Superior temporal gyrus (tissue), 1 donor: ENCODE data around the gene AGAP3.

Experiments used
- DNase-seq: peaks from one replicate; pipeline ENCODE4 v3.0.0-alpha.2; 2016; ENCODE audit errors: extremely low spot score

AGAP3 gene

DNA sequence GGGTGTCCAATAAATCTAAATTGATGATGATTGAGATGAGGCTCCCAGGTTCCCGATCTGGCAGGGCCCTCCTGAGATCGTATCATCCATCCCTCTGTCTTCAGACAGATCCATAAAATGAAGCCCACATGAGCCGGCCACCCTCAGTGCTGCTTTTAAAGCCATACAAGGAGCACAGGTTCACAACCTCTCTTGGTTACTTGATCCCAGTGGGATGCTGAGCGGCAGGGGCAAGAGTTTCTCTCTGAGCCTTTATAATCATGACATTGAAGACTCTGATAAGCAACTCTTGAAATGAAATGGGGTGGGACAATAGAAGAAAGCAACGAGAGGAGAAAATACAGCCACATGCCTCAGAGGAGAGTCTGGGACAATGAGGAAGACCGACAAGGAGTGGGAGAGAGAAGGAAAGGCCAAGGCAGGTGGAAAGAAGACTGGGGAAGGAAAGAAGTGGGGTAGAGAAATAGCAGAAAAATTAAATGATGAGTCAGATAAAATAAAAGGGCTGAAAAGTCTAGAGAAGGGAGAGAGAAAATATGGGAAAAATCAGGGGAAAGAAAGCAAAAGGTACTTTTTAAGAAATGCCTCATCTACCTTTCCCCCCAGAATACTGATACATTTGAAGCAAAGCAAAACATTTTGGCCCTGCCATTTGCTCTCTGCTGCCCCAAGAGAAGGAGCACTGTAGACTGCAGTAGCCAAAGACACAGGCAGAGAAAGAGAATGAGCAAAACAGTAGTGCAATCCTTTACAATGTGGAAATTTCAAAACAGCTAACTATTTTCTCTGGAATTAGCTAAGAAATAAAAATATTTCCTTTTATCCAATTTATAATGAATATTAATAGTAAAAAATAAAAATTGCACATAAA is 66.6 kb downstream of the AGAP3 start:
- DNase-seq = no peak

DNA sequence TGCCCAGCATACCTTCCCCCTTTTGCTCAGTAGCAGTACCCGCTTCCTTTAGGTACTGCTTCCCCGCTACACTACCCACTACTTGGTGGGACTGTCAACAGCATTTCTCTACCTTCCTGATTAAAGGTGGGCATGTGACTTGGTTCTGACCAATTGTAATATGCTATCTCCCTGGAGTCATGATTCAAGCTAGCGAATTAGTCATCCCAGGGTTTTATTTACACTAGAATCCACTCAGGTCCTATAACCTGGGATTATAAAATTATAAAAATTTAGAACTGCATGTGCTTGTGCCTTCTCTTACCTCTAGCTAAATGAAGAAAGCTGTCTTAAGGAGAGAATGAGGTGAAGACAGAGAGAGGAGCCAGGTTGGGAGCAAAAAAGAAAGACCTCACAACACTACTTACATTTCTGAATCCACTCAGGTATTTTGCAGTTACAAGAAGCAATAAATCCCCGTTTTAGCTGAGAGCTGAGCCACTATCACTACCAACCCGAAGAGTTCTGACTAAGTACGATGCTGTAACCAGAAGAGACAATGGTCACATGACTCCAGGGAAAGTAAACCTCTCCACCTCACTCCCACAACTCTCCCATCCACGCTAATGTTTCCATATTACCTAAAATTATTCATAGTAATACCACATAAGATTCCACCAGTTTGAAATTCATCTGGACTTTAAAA is 71.5 kb downstream of the AGAP3 start:
- no peak for DNase-seq

DNA sequence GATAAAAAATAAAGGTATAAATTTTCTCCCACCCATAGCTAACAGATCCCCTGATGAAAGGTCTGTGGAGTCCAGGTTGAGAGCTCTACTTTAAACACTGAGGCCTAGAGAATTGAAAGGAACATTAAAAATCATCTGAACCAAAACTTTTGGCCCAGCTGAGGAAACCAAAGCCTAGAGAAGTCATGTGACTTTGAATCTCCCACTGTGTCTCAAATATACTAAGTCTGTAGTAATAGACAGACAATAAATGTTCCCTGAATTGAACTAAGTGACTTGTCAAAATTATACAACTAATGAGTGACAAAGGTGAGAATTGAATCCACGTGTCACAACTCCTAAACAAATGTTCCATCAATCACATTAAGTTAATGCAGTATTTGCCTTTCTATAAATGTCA is 75.5 kb downstream of the AGAP3 start:
- DNase-seq = no peak

DNA sequence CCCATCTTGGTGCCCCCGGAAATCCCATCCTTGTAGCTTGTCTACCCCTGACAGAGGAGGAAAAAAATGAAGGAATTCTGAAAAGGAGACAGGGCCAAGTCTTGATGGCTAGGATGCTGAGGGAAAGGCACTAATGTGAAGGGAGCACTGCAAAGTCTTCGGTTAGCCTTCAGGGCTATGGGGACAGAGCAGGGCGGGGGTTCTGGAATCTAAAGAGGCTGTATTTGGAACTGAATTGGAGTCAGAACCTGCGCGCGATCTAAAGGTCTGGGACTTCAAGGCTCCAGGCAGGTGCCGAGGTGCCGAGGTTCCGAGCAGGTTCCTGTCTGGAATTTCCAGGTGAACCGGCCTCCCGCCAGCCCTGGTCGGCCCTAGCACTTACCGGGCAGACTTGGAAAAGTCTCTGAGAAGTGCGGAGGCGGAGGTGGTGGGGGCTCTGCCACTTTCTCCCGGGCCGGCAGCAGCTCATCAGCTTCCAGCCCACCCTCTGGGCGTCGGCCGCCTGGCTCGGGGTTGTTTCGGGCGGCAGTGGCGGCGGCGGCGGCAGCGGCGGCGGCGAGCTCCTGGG is 80.4 kb downstream of the AGAP3 start:
- no peak for DNase-seq

DNA sequence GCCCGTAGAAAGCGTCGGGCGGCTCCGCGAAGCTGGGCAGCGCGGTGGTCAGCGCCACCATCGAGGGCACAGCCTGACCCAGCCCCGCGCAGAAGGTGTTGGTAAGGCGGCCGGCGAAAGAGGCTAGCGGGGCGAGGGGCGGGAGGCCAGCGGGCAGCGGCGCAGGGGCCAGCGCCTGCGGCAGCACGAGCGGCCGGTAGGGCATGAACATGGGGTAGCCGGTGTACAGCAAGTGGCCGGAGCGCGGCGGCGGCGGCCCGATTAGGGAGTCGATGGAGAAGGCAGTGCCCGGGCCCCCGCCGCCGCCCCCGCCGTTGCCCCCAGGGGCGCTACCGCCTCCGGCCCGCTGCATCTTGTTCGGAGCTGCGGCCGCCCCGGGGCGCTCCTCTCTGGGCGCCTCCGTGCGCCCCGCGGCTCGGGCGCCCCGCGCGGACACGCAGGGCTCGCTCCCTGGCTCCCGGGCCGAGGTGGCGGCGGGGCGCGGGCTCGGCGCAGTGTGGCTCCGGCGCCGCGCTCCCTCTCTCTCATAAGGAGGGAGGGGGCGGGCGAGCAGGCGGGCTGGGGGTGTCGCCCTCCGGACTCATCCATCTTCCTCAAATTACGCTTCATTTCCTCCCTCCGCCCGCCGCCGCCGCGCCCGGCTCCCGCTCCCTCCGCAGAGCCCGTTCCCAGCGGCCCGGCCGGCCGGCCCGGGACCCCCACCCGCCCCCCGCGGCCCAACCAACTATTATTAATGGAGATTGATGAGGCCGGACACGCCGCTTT is 81.1 kb downstream of the AGAP3 start, which contains the start of gene GBX1:
Gene GBX1 (minus strand): TSS at position 498 of the 765 bp plus-strand sequence. CDS start 146 bp downstream, at position 352.
- no peak for DNase-seq

DNA sequence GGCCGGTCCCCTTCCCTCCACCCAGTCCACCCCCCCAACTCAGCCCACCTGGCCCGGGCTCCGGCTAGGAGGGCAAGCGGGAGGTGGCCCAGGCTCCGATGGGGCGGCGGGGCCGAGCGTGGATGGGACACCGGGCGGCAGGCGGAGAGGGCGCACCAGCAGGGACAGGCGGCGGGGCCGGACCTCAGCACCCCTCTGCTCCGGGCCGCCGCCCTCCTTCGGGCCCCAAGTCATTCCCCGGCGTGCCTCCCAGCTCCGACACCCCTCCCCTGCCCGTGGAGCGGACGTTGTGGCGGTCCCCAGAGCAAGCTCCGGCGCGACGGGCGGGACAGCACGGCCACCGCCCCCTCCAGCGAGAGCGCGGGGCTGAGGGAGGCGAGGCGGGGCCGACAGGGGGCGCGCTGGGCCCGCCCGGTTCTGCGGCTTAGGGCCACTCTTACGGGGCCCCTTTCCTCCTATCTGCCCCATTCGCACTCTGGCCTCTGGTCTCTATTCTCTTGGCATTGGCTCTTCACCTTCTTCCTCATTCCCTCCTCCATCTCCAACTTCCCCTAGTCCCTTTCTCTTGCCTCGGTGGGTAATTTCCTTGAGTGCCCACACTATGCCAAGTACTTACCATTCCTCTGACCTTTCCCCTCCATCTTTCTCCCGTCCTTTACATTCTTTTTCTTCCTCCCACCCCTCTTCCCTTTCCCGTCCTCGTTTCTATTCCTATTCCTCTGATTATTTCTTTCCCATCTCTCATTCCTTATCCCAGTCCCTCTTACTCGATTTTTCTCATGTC is 81.9 kb downstream of the AGAP3 start:
- DNase-seq = no peak

DNA sequence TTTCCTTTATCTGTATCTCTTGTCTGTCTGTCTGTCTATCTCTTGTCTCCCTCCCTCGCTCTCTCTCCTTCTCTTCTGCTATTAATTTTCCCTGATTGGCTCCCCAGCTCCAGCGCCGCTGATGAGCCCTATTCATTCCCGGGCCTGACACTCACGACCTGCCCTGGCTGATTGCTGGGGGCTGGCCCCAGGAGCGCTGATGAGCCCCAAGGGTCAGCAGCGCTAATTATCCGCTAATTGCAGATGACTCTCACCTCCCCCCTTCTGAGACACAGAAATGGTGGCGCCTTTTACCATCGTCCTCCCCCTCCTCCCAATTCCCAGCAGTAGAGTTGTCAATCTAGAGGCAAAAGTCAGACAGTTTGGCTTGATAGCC is 82.5 kb downstream of the AGAP3 start:
- no peak for DNase-seq

DNA sequence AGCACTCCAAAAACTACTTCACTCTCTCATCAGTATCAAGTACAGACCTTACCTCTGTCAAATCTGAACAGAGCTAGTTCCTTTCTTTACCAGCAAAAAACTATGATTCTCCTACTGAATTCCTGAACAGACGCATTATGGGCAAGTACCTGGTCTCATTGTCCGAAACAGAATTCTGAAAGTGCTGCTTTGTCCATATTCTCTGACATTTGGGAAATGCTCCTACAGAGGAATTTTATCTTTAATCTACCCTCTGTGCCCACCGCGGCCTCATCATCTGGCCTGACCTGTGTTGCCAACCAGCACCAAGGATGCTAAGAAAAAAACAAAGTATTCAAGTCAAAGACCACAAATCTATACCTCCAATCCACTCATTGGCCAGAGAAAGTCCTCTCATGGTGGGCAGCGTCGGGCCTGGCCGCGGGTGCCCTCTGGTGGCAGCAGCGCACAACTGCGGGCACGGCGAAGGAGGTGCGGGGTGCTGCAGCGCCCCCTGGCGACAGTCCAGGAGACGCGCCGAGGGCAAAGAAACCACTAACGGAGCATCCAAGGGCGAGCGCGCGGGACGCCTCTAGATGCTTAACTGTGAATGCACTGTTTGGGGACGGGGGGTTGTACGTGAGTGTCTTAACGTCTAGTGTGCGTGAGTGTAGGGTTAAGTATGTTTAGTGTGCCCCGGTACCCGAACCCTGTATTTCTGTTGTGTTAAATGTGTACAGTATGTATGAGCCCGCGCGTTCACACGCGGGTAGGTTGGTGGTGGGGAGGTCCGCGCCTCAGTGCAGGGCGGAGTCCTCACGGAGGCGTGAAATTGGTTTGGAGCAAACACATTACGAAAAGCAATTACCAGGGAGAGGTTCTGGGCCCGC is 86.2 kb downstream of the AGAP3 start:
- DNase-seq = peak; percentile 87

DNA sequence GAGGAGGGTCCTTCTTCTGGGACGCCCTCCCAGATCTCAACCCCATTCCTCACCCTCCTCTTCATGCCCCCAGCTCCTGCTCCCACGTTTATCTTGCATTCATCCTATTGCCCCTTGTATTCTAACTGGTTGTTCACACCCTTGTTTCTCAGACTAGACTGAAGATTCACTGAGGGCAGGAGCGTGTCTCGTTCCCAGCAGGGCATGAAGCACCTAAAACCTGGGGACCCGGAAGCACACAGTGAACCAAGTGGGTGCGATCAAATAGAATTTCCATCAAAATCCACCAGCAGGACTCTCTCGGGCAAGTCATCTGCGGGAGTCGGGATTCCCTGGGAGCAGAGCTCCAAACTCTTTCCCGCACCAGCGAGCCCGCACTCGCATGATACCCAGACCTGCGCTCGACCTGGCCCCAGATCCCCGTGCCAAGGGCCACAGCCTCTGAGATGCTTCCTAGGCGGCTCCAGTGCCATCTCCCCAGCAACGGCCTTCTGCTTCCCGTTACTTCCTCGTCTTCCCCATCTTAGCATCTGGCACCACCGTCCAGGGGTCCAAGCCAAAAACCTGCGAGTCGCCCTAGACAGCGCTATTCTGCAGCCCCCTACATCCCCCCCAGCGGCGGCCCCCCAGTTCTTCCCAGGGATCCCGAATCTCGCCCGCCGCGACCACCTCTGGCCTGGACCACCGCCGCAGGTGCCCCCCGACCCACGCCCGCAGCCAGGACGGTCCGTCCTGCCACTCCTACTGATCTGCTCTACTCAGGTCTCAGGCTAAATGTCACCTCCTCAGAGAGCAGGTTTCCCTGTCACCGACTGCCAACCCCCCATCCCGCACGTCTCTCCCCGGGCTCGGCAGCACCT is 87.3 kb downstream of the AGAP3 start:
- no peak for DNase-seq

DNA sequence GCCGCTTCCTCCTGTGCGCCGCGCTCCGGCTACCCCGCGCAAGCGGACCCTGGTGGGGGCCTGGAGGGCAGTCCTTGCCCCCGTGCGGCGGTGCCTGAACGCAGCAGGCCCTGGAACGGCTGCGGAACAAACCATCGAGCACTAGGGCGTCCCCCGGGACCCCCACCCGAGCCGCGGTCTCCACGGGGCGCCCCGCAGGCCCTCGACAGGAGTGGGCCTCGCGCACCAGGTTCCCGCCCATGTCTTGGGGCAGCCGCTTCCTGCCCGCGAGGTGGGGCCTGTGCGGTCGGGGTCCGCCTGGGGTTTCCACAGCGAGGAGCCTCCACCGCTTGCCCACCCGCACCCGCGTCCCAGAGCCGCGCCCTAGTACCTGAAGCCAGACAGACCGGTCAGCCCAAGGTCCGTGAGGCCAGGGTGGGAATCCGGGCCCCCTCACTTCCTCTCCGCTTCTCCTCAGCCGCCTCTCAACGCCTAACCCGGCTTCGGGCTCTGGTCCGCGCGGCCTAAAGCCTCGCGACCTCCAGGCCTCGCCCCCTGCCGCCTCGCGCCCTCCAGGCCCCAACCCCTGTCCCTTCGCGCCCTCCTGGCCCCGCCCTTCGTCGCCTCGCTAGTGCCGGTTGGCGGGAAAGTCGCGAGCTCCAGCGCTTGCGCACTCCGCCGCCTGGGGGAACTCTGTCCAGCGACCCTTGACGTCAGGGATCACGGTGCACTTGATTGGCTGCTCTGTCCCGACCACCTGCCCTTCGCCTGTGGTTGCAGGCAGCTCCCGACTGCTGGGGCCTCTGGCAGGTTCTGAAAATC is 88.2 kb downstream of the AGAP3 start:
- no peak for DNase-seq

DNA sequence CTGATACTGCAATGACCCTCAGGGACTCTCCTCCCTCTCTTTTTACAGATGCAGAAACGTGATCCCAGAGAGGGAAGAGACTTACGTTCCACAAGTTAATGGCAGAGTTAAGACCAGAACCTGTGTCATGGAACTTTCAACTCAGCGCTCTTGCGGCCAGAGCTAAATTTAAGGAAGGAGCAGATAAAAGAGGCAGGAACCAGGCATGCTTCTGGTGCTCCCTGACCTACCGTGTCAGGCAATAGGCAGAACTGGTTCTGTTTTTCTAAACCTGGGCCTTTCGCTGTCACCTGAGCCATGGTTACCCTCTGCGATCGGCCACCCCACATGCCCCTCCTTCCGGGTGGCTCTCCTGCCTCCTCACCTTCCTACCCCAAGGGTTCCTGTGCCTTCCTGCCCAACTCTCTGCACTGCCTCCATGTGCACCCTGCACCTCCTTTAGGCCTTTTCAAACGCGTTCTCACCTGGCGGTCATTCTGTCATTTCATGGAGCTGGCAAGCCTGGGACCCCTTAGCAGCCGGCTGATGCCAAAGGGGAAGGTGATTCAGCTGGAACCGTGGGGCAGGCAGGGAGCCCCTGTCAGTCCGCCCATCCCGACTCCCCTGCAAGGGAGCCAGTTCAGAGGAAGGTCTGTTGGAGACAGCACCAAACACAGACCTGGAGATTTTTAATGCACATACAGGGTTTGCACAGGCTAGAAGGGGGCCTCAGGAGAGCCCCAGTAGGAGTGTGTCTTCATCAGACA is 88.9 kb downstream of the AGAP3 start:
- DNase-seq = no peak

DNA sequence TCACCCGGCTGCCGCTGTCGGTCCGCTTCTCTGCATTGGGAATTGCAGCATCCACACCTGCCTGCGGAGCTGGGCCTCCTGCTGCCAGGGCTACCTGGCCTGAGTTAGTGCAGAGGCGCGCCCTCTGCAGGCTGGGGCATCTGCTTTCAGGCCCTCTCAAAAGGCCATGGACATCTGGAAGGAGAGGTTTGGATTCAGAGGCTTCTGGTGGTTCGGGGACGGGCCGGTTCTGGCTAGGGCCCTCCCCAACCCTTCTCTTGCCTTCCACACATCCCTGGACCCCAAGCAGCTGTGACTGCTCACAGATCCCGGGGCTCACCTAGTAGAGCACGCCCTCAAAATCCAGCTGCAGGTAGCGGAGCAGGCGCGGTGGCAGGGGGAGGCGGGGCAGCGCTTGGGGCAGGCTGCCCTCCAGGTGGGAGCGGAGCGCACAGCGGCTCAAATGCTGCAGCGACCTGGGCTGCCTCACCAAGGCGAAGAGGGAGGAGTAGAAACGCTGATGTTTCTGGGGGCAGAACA is 89.6 kb downstream of the AGAP3 start:
- no peak for DNase-seq

DNA sequence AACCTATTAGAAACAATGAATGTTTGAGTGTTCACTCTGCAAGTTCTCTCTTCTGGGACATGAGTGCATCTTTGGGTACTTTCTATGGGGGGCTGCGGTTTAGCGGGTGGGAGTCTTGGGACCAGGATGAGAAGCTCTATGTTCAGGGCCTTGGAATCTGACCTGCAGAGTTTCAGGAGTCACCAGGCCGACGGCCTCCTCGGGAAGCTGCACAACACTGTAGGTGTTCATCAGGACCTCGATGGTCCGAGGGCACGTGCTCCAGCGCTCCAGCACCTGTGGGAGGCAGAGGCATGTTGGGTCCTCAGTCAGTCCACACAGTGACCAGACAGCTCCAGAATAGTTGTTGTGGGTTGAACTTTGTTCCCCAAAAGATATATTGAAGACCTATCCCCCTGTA is 90.1 kb downstream of the AGAP3 start:
- DNase-seq = no peak

DNA sequence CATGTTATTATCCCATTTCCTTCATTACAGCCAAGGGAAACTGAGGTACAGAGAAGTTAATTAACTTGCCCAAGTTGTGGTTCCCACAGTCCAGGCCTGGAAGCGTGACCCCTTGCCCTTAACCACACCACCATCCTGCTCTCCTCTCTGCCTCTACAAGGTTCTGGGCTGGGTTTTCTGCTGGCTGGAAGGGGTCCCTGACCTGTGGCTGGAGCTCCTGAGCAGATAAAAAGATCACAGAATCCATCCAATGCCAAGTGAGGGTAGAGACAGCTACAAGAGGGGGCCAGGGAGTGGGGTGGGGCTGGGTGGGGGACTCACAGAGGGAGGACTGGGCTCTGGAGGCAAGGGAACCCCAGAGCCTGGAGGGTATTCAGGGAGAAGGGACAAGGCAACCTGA is 91.0 kb downstream of the AGAP3 start:
- DNase-seq = no peak

DNA sequence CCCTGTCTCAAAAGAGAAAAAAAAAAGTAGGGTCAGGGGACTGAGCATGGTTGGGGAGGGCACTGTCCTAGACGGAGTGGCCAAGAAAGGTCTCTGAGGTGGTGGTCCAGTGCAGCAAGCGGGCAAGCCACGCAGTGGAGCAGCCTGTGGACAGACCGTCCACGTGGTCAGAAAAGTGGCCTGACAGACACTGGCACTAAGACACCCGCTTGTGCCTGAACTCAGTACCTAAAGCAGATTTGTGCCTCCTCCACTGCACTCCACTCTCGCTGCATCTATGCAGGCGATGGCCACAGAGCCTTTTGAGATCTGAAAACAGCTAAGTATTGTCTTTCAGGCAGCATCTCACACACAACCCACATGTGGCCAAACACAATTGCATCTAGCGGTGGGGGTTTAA is 92.0 kb downstream of the AGAP3 start:
- no peak for DNase-seq

DNA sequence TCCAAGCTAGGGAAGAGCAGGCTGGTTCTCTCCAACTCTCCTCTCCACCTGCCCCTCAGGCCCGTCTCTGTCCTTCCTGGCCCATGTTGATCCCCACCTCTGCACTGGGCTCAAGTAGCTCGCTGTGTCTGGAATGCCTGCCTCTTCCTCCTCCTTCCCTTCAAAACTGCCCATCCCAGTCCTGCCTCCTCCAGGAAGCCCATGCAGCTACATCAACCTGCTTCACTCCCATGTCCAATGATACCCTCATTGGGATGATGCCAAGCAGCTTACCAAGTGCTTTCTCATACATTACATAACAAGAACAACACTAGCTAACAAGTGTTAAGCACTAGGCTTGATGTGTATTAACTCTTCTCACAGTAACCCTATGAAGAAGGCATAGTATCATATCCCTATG is 92.6 kb downstream of the AGAP3 start:
- no peak for DNase-seq

DNA sequence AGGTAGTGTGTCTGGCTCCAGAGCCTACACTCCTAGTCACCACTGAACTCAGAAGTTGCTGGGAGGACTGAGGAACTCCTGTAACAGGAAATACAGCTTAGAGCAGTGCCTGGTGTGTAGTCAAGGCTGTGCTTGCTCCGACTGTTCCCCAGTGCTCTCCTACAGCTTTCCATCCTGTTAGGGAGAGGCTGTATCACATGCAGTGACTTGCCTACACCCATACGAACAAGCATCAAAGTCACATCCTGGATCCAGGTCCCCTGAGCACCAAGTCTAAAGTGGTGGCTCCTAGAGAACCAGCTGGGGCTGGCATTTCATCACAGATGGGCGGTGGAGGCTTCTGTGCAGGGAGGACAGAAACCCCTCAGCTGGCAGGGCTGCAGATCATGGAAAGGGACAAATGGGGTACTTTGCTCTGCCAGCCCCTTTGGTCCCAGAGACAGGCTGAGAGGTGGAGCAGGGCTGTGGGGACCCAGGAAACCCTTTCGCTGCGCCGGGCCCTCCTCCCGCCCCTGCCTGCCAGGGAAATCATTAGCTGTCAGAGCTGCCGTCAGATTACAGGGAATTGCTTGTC is 93.1 kb downstream of the AGAP3 start:
- DNase-seq = no peak
